HG03571 (cell line): ENCODE data around the gene GGT5.

Experiments
- ATAC-seq: cut with Tn5 transposase; IDR thresholded peaks from one replicate; pipeline ENCODE4 v1.9.1; 2021; ENCODE audit not compliant: unreplicated experiment

The GGT5 gene

DNA sequence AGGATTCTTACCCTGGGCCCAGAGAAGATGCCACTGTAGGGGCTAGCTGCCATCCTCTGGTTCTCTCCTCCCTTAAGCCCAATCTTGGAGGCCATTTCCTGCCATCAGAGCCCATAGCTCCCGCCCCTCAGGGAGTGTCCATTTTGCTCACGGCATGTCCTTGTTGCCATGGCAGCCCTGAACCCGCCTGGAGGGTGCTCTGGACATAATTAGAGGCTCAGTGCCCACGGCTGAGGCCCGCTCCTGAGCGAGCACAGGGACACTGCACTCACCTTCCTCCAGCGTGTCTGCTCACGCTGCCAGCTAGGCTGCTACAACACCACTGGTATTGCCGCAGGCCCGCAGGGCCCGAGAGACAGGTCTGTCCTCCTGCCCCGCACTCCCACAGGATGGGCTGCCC is 74.7 kb downstream of the GGT5 start:
- ATAC-seq: no peak
